Cortex of kidney (tissue), 1 donor: Measurements from ENCODE around the gene LITAFD.
"Not testable (repeated sequence)": the region's sequence is repeated elsewhere in the genome, so short reads cannot be mapped to it uniquely, and the experiment has no call there.

Source experiments
- DNase-seq: peaks from one replicate; lab custom pipeline; 2025; lab: John Stamatoyannopoulos, UW

The LITAFD gene

GRCh38 chr16:8894736-8895334 lies 12.7 kb downstream of the LITAFD start:
- DNase-seq, result no peak

GRCh38 chr16:8898660-8899318 lies 16.6 kb downstream of the LITAFD start:
- DNase-seq, result no peak

- DNase-seq, result no peak
These were observed 17.7 kb downstream of the LITAFD start for GRCh38 chr16:8899709-8900317.

DNA sequence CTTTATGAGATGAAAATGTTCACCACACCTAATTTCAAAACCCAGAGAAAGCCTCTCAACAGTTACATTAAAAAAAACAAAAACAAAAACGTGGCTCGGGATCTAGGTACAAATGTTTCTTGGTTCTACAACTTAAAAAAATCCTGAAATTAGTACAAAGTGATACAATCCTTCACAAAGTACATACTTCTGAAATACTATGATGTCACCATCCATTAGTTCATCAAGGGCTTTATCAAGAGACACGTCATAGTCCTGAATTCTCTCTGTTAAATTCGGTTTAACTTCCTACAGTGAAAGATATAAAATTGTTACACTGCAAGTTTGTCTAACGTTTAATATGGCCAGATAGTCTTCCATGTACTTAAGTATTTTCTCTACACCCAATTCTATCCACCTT lies 18.2 kb downstream of the LITAFD start:
- DNase-seq, result no peak

- DNase-seq, result no peak
These were observed 19.2 kb downstream of the LITAFD start for GRCh38 chr16:8901320-8901861.

- no peak for DNase-seq
These were observed 20.9 kb downstream of the LITAFD start for GRCh38 chr16:8903004-8903403.

- no peak for DNase-seq
These were observed 21.9 kb downstream of the LITAFD start for GRCh38 chr16:8904018-8904430.

- no peak for DNase-seq
These were observed 23.1 kb downstream of the LITAFD start for GRCh38 chr16:8905168-8905762.

GRCh38 chr16:8905795-8906591 lies 23.8 kb downstream of the LITAFD start:
- DNase-seq, result no peak

DNA sequence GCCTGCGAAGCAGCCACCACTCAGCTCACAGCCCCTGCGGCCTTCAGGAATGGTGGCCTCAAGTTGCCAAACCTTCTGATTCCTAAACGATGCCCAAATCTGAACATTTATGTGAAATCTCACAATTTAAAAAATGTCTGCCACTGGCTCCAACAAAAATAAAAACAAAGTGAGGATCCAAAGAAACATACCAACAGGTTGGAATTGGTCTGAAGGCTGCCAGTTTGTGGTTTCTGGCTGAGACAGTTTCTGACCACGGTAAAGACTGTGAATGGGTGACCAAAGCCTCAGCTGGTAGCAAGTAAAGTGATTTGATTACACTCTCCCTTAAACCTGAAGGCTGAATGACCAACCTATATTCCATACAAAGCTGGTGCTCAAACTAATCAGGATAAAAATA lies 24.9 kb downstream of the LITAFD start:
- DNase-seq, result no peak

GRCh38 chr16:8908810-8909468 lies 26.8 kb downstream of the LITAFD start:
- no peak for DNase-seq

DNA sequence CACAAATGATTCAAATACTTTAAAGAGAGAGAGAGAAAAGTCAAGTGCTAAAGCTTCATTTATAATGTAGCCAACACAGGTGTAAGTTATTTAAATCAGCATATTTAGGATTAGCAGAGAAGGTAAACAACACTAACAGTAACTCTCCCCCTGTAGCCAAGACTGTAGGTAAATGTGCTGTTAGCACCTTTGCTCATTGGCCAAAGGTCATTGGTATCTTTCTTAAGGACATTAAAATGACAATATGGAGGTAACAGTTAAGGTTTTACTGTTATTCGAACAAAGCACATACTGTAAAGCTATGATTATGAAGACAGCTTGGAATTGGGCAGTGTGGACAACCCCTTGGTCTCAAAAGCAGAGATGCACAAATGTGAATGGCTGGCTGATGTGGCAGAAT lies 28.7 kb downstream of the LITAFD start:
- no peak for DNase-seq

- no peak for DNase-seq
These were observed 30.6 kb downstream of the LITAFD start for GRCh38 chr16:8912793-8913192.

DNA sequence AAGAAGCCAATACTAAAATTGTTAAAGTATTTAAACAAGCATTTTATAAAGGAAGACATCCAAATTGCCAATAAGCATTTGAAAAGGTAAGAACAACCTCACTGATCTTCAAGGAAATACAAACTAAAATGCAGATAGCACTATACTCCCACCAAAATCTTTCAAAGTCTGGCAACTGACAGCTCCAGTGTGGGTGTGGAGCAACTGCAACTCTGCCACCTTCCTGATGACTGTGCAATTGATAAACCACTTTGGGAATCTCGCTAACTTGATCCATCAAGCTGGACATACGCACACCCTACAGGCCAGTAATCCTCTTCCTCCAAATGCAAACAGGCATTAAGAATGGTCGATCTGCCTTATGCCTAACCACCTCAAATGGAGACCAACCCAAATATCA lies 31.9 kb downstream of the LITAFD start:
- DNase-seq, result no peak

- DNase-seq, result no peak
These were observed 33.7 kb downstream of the LITAFD start for GRCh38 chr16:8915722-8916301.

GRCh38 chr16:8916541-8917225 lies 34.5 kb downstream of the LITAFD start:
- no peak for DNase-seq

DNA sequence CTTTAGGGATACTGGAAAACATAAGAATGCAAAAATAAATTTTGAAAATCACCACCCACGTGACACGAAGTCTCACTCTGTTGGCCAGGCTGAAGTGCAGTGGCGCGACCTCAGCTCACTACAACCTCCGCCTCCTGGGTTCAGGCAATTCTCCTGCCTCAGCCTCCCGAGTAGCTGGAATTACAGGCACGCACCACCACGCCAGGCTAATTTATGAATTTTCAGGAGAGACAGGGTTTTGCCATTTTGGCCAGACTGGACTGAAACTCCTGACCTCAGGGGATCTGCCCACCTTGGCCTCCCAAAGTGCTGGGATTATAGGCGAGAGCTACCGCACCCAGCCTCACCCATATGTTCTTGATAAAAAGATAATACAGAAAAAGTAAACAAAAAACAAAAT lies 35.2 kb downstream of the LITAFD start:
- not testable (repeated sequence) for DNase-seq

GRCh38 chr16:8919089-8919933 lies 37.2 kb downstream of the LITAFD start:
- DNase-seq, result no peak

- no peak for DNase-seq
These were observed 37.8 kb downstream of the LITAFD start for GRCh38 chr16:8919934-8920462.
